ENCODE results near the gene PRKN.

DNA sequence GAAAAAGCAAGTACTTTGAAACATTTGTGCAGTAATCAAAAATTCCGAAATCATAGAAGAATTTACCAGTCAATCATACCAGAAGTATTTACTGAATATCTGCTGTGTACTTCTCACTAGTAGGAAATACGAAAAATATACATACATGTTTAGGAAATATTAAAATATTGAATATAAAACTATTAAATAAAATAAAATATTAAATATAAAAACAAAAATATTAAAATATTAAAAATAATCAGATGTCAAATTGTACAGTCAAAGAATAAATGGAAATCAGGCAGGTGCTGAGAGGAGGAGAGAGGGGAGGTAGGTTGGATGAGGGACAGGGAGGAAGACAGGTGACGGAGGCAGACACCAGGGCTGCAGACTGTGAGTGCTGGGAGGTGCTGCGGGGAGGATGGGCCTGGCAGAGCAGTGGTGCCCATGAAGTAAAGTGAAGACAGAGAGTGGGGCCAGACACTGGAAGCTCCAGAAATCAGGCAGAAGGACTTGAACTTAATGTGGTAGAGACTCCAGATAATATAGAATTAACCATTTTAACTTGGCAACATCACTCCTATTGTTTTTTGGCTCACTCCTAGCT is 55.9 kb downstream of the PRKN start:
- TF ChIP-seq CTCF (IDR thresholded peaks at IDR 0.05) (no peak), POLR2A (IDR thresholded peaks at IDR 0.05) (no peak), POLR2AphosphoS5 (IDR thresholded peaks at IDR 0.05; ENCODE audit: insufficient read depth in 1 of 2, low read depth in 1 of 2) (no peak)
